NCI-H2107 (cell line): ENCODE data around the gene WRAP73.

ENCODE experiments used
- DNase-seq: peaks from one replicate; lab custom pipeline; 2025; lab: John Stamatoyannopoulos, UW

WRAP73 gene

DNA sequence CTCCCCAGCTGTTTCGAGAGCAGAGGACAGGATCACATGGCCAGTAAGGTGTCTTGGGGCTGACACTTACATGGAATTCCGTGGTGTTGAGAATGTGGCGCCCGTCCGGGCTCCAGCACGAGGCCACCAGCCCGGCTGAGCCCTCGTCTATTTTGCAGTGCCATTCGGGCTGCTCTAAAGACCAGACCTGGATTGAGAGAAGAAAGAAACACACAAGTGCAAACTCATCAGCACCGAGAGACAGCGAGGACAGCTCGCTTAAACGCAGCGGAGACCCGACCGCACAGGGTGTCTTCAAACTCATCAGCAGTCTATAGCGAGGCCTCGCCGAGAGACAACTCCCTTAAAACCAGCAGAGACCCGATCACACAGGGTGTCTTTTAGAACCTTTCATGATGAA, 3.3 kb downstream of the WRAP73 start:
- DNase-seq = no peak

GRCh38 chr1:3645666-3646355, 4.1 kb downstream of the WRAP73 start:
- no peak for DNase-seq

DNA sequence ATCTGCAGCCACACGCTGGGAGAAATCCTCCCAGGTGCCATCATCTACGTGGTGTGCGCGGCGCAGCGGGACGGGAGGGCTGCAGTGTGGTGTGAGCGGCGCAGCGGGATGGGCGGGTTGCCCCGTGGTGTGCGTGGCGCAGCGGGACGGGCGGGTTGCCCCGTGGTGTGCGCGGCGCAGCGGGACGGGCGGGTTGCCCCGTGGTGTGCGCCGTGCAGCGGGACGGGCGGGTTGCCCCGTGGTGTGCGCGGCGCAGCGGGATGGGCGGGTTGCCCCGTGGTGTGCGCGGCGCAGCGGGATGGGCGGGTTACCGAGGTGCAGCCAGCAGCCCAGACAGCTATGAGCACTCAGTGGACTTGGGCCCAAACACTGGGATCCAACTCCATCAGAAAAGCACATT, 4.7 kb downstream of the WRAP73 start:
- no peak for DNase-seq

- no peak for DNase-seq
Observed at GRCh38 chr1:3644273-3644672, 5.6 kb downstream of the WRAP73 start.

DNA sequence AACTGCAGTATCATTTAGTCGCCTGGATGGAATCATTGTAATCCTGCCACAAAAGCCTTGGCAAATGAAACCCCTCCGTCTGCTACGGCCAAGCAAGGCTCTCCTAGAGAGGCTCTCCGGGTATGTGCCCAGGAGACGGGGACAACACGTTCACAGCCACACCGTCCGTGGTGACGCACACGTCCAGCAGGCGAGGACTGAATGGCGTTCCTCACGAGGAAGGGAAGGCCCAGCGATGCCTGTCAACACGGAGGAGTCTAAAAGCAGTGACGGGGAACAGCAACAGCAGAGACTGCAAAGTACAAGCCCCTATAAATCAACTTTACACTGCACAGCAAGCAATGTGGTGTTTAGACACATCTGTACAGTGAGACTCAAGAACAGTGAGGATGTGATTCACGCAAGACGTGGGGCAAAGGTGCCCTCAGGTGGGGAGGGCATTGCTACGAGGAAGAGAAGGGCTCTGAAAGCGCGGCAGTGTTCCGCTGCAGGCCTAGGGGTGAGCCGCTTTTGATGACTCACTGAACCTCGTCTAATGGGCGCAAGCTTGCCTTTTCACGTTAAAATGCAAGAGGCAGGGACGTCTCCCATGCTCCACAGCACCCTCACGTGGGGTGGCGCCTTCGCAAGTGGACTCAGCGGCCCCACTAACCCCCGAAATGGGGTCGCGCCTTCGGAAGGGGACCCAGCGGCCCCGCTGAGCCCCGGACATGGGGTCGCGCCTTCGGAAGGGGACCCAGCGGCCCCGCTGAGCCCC, 6.8 kb downstream of the WRAP73 start:
- no peak for DNase-seq

- no peak for DNase-seq
Observed at GRCh38 chr1:3641816-3642215, 8.1 kb downstream of the WRAP73 start.

DNA sequence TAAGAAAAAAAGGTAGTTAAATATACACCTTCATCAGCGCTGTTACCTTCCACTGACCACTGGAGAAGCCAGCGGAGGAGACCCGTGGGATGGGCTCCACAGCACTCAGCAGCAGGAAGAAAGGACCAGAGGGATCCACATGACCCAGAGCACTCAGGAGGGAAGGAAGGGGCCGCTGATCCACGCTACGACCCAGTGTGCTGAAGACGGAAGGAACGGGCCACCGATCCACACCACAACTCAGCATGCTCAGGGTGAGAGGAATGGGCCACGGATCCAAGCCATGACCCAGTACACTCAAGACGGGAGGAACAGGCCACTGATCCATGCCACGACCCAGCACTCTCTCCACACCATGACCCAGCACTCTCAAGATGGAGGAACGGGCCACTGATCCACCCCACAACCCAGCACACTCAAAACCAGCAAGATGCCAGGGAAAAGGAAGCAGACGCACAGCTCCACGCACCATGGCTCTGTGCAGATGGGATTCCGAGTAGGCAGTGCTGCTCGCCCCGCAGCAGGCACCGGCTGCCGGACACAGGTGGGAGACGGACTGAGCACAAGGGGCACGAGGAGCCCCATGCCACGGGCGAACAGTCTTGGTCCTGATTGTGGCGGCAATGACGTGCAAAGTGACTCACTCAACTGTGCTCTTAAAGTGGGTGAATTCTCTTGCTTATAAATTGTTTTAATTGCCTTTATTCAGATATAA, 8.7 kb downstream of the WRAP73 start:
- no peak for DNase-seq

DNA sequence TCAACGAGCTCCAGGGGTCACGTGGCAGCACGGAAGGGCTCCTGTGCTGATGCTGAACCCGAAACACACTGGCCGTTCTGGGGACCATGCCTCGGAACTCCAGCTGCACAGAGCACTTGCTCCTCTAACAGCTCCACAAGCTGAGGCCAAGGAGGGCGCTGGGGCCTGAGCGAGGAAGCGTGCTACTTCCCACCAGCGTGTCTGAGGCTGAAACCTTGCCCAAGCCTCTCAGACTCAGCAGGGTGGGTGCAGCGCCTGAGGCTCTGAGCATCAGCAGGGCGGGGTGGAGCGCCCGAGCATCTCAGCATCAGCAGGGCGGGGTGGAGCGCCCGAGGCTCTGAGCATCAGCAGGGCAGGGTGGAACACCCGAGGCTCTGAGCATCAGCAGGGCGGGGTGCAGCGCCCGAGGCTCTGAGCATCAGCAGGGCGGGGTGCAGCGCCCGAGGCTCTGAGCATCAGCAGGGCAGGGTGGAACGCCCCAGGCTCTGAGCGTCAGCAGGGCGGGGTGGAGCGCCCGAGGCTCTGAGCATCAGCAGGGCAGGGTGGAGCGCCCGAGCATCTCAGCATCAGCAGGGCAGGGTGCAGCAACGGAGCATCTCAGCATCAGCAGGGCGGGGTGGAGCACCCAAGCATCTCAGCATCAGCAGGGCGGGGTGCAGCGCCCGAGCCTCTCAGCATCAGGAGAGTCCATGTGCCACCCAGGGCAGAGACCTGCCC, 9.6 kb downstream of the WRAP73 start:
- no peak for DNase-seq

DNA sequence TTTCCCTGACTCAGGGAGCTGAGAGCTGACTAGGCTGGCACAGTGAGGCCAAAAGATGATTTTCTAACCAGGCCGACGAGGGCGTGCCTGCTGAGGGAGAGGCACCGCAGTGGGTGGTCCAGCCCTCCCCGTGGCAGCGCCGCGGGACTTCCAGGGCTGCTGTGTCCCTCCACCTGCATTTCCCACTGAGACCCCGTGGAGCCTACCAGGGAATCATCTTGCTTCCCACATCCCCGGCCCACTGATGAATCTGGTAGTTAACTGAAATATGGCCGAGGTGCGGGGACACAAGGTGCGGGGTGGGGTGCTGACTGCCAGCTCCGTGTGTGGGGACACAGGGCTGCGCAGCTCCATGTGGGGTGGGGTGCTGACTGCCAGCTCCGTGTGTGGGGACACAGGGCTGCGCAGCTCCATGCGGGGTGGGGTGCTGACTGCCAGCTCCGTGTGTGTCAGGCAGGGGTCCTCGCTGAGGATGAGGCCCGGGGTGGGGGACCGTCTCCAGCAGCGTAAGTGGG, 10.4 kb downstream of the WRAP73 start:
- no peak for DNase-seq

GRCh38 chr1:3638676-3639075, 11.2 kb downstream of the WRAP73 start:
- DNase-seq = no peak

- no peak for DNase-seq
Observed at GRCh38 chr1:3638027-3638426, 11.9 kb downstream of the WRAP73 start.

DNA sequence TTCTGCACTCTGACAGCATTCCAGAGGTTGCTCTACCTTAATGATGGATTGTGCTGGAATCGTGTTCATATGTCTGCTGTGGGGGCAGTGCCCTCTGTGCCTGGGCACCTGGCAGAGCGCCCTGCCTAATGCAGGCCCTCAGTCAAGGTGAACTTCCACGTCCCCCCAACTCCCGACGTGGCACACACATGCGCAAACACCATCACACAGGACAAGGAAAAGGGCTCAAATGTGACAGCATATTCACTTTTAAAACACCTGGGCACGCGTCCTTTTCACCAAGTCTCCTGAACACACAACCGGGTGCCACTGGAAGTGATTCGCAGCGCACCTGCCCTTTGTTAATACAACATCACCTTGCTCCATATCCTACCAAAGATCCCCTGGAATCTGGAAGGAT, 13.4 kb downstream of the WRAP73 start:
- DNase-seq = no peak

- no peak for DNase-seq
Observed at GRCh38 chr1:3636080-3636479, 13.8 kb downstream of the WRAP73 start.

DNA sequence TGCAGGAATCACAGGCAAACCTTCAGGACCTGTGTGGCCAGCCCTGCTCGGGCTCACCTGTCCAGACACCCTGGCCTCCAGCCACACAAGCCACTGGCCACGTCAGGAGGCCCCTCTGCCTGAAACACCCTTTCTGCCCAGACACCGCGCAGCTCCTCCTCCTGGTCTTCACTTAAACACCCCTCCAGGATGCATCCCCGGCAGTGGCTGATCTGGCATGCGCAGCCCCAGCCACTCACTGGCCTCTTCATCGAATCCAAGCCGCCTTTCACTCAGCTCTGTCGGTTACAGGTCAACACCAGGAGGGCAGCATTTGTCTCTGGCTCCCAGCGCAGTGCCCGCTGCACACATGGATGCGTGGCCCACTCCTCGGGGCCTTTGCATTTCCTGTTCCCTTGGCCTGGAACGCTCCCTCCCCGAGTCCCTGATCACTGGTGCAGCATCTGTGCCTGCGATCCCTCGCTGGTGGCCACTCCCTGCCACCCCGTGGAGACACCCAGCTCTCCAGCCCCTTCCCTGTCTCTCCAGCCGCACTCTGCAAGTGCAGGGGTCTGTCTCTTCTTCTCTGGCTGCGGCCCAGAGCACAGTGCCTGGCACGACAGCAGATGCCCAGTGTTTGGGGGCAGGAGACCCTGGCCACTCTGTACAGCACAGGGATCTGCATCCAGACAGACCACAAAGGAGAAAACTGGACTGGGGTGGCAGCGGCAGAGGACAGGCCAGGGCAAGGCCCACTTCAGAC, 15.7 kb downstream of the WRAP73 start:
- no peak for DNase-seq

DNA sequence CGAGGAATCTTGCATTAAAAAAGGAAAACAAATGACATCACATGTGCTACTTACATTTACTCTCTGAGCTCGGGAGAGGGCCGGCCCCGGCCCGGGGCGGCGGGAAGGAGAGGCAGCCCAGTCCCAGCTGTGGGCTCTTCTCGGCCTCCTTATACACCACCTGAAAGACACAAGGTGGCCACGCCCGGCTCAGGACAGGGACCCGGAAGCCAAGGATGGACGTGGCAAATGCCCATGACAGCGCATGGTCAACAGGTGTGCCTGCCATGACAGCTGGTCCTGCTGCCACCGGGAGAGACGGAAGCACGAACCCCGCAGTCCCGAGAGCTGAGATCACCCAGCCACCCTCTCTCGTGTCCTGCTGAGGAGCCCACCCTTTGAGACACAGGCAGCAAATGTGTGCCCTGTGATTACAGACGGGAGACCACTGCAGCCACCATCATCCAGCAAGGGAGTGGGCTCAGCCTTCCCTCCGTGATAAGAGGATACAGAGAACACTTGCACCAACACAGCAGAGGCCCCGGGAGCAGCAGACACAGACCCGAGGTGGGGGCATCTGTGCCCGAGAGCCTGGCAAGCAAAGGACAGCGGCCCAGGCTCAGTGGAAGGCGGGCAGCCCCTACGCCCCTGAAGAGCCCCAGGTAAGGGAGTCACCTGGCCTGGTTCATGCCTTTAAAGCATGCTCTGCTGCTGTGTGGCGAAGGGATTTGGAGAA, 16.4 kb downstream of the WRAP73 start:
- no peak for DNase-seq

DNA sequence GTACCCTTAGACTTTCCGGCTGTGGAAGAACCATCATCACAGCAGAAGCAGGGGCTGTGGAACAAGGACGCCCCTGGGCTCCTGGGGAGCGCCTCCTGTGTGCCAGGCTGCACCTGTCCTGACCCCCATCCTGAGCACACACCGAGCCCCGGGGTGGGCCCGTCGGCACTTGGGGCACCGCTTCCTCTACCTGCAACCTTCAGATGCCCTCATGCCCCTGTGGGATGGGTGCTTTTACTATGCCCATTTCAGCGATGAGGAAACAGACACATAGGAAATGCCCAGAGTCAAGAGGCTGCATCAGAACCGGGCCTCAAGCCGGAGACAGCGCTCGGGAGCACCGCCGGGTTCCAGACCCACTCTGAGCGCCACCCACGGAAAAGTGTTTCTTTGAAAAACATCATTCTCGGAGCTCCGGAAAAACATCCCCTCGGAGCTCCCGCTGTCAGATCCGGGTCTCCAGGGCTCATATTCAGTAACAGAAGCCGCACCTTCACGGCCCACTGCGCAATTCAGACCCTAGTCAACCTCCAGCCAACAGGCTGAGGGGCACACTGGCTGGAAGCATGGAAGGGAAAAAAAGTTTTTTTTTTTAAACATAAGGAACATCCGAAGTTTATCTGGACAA, 17.1 kb downstream of the WRAP73 start:
- DNase-seq = no peak

- DNase-seq = no peak
Observed at GRCh38 chr1:3632298-3632697, 17.6 kb downstream of the WRAP73 start.

GRCh38 chr1:3631320-3632260, 18.3 kb downstream of the WRAP73 start:
- no peak for DNase-seq

- no peak for DNase-seq
Observed at GRCh38 chr1:3630914-3631313, 19.0 kb downstream of the WRAP73 start.
